DND-41 (cell line): ENCODE measurements around the gene NTM.
"Not testable (repeated sequence)": the region's sequence is repeated elsewhere in the genome, so short reads cannot be mapped to it uniquely, and the experiment has no call there.

ENCODE experiments used
- CTCF ChIP-seq: IDR thresholded peaks from 2 replicates; pipeline ENCODE4 v1.5.1; 2012; ENCODE audit warnings: borderline replicate concordance, low read length, moderate library complexity, mild to moderate bottlenecking; ENCODE audit not compliant: poor library complexity, severe bottlenecking; ENCODE audit errors: extremely low read depth
- EZH2 ChIP-seq: IDR thresholded peaks from 3 replicates; pipeline ENCODE4 v1.6.1; 2012; ENCODE audit warnings: borderline replicate concordance, low read depth, mild to moderate bottlenecking, moderate library complexity, low read length, inconsistent platforms; ENCODE audit not compliant: severe bottlenecking

- TF ChIP-seq CTCF, EZH2: not testable (repeated sequence)
Measured at GRCh38 chr11:132069593-132069992, 699.2 kb downstream of the NTM start.
